ENCODE results near the gene SYP. TPM values are rescaled to one million over a fixed set of nuclear protein-coding genes. Genes with fewer than 3 reads are reported as not detected.

SYP gene
- total RNA-seq, 3 donors from 2014 or later, result 1.0 to 2.7 (median 1.3) TPM

DNA sequence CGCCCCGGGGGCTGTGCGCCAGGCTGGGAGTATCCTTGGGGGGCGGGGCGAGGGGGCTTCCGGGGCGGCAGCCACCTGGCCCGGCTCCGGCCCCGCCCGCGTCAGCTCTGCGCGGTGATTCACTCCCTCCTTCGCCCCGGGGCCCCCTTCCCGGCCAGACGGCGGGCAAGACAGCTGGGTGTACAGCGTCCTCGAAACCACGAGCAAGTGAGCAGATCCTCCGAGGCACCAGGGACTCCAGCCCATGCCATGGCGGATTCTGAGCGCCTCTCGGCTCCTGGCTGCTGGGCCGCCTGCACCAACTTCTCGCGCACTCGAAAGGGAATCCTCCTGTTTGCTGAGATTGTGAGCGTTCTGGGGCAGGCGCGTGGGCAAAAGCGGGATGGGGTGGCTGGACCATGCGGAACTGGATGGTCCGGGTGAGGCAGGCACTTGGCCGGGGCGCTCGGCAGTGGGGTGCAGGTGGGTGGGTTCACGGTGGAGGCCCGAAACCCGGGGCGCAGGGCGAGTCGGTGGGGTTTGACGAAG, 28.2 kb downstream of the SYP start, which contains the start of gene PLP2:
TSS of gene PLP2 (plus strand) at position 147 of the 528 bp plus-strand sequence. CDS start at position 250, 103 bp downstream.
- H3K36me3 ChIP-seq, result no peaks in the 10 kb centered on the region
- H3K9me3 ChIP-seq, result no peaks in the 10 kb centered on the region
- peak within 1 kb of the TSS; percentile 55 to 66 (median 62) for H3K4me3 ChIP-seq
- DNase-seq (ENCODE audit: low spot score in 2 of 2), result peak in 1 of 2 donors; percentile 52
- peaks cover 0 to 14% of the 10 kb centered on the region in 2 donors for H3K27me3 ChIP-seq
- intact Hi-C loops (cut with DNase I; ENCODE audit: low total_unique reads), result no loop called here
- peak in 1 of 3 donors; percentile 52 for TF ChIP-seq POLR2AphosphoS5 (IDR thresholded peaks at IDR 0.05)
- TF ChIP-seq, protein P1, sequence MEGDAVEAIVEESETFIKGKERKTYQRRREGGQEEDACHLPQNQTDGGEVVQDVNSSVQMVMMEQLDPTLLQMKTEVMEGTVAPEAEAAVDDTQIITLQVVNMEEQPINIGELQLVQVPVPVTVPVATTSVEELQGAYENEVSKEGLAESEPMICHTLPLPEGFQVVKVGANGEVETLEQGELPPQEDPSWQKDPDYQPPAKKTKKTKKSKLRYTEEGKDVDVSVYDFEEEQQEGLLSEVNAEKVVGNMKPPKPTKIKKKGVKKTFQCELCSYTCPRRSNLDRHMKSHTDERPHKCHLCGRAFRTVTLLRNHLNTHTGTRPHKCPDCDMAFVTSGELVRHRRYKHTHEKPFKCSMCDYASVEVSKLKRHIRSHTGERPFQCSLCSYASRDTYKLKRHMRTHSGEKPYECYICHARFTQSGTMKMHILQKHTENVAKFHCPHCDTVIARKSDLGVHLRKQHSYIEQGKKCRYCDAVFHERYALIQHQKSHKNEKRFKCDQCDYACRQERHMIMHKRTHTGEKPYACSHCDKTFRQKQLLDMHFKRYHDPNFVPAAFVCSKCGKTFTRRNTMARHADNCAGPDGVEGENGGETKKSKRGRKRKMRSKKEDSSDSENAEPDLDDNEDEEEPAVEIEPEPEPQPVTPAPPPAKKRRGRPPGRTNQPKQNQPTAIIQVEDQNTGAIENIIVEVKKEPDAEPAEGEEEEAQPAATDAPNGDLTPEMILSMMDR (IDR thresholded peaks at IDR 0.05), result no peak
- H3K4me1 ChIP-seq, result no peaks in the 10 kb centered on the region
- H3K27ac ChIP-seq, result peak within 1 kb of the TSS; percentile 84 to 85

DNA sequence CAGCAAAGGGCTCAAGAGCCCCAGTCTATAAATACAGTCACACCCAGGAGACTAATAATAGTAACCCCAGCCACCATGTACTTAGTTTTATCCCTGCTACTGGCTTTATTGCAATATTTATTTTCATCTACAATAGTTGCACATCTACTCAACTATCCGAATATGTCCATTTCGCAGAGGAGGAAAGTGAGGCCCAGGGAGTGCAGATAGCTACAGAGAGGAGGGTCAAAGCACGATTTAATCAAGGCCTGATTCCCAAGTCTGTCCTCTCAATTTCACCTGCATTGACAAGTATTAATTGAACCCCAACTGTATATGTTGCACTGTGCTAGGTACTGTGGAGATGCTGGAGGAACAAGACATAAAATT, 32.3 kb downstream of the SYP start:
- Histone ChIP-seq H3K27me3 (peaks cover 0 to 8% of the 10 kb centered on the region in 2 donors), H3K27ac (peak overlapping the region; percentile 77 to 92), H3K9me3 (no peaks in the 10 kb centered on the region), H3K4me3 (peak overlapping the region; percentile 33 to 60 (median 35)), H3K36me3 (no peaks in the 10 kb centered on the region), H3K4me1 (no peaks in the 10 kb centered on the region)
- intact Hi-C loops (cut with DNase I; ENCODE audit: low total_unique reads), result no loop called here
- DNase-seq (ENCODE audit: low spot score in 2 of 2), result no peak
- TF ChIP-seq POLR2A (IDR thresholded peaks at IDR 0.05), result no peak
- TF ChIP-seq, protein P1 (IDR thresholded peaks at IDR 0.05), result no peak
- TF ChIP-seq POLR2AphosphoS5 (IDR thresholded peaks at IDR 0.05), result no peak

DNA sequence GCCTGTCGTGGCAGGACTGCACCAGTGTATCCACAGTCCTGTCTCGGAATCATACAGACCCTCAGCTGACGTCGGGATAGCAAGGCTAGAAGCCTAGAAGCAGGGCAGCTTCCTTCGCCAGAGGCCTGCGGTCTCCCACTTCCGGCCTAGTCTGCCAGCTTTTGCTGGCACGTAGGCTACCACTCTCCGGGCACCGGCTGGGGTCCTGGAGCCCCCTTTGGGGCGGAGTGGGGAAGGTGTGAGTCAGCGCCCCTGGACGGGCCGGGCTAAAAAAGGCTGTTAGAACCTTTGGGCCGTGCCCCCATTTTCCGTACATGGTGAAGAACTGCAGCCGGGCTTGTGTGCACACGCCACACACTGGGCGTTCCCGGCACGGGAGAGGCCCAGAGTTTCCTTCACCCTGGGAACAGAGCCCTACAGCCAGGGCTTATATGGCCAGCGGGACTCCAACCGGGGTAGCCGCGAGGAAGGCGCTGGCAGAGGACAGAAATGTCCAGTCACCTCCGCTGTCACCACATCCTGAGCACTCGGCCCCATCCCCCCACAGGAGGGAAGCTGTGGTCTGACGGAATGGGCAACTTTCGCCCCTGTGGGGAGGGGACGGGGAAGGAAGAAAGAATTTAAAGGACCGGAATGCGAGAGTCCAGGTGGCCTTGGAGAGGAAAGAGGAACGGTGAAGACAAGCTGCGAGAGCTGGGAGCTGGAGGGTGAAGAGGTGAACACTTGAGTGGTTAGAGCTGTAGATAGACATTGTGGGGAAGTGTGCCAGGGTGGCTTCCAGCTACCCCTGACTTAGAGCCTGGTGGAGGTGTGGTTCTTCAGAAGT, 32.9 kb downstream of the SYP start:
- Histone ChIP-seq H3K4me3 (peak overlapping the region; percentile 33 to 60 (median 35)), H3K27ac (peak overlapping the region; percentile 77 to 92), H3K9me3 (no peaks in the 10 kb centered on the region), H3K4me1 (no peaks in the 10 kb centered on the region), H3K36me3 (no peaks in the 10 kb centered on the region), H3K27me3 (peaks cover 0 to 8% of the 10 kb centered on the region in 2 donors)
- TF ChIP-seq POLR2AphosphoS5 (IDR thresholded peaks at IDR 0.05) (peak in 2 of 3 donors; percentile 38 to 46), POLR2A (IDR thresholded peaks at IDR 0.05) (no peak)
- TF ChIP-seq, protein P1 (IDR thresholded peaks at IDR 0.05), result no peak
- intact Hi-C loops (cut with DNase I; ENCODE audit: low total_unique reads), result no loop called here
- peak in 1 of 2 donors; percentile 72 for DNase-seq (ENCODE audit: low spot score in 2 of 2)

DNA sequence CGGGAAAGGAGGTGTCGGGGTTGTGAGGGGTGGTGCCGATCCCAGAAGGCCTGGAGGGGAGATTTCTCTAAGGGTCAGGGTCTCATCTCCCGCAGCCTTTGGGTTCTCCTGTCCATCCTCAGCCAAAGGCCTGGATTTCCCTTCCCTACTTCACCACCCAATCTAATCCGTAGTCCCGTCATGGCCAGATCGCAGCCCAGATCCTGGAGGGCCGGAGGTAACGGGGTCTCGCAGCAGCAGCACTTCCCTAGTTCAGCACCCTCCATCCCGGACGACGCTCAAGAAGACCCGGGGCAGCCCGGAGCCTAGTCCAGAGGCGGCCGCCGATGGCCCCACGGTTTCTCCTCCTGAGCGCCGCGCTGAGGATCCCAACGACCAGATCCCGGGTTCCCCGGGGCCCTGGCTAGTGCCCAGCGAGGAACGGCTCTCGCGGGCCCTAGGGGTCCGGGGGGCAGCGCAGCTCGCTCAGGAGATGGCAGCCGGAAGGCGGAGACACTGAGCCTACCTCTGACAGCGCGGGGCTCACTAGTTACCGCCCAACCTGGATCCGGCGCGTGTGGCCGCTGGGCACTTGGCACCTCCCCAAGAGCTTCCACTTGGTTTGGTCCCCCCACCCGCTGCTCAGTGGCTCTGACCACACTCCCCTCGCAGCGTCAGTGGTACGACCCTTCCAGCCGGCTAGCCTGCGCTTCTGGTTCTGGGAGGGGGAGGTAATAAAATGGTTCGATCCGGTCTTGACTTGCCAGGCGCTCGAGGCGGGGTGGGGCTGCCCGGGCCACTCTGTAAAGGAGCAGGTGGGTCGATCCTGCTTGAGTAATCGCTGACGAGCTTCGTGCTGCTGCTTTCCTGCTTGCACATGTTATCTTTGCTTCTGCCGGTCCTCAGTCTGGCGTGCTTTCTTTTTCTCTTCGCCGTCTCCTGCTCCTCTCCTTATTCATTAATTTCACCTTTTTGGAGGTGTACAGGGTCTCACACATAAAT, 33.8 kb downstream of the SYP start:
- intact Hi-C loops (cut with DNase I; ENCODE audit: low total_unique reads), result no loop called here
- H3K36me3 ChIP-seq, result no peaks in the 10 kb centered on the region

More for the DNA sequence above, 33.8 kb downstream of the SYP start:
- Histone ChIP-seq H3K4me3 (peak overlapping the region; percentile 33 to 60 (median 35)), H3K27ac (peak overlapping the region; percentile 77 to 92), H3K4me1 (no peaks in the 10 kb centered on the region), H3K9me3 (no peaks in the 10 kb centered on the region), H3K27me3 (peaks cover 0 to 8% of the 10 kb centered on the region in 2 donors)
- peak; percentile 83 to 87 for DNase-seq (ENCODE audit: low spot score in 2 of 2)
- TF ChIP-seq, protein P1 (IDR thresholded peaks at IDR 0.05), result peak in 2 of 3 donors; percentile 15 to 29
- TF ChIP-seq POLR2AphosphoS5 (IDR thresholded peaks at IDR 0.05), result no peak

All from breast epithelium (tissue), 4 donors.